ES-I3 (cell line): Measurements from ENCODE around the gene COTL1.
"Not testable (repeated sequence)": the region's sequence is repeated elsewhere in the genome, so short reads cannot be mapped to it uniquely, and the experiment has no call there.

Source experiments
- H3K36me3 ChIP-seq: 2 replicates; pipeline ENCODE4 v1.6.1; 2013; ENCODE audit warnings: mild to moderate bottlenecking, low read length, control low read depth, moderate library complexity; ENCODE audit not compliant: insufficient read depth
- H3K4me1 ChIP-seq: 2 replicates; pipeline ENCODE4 v1.6.1; 2013; ENCODE audit warnings: mild to moderate bottlenecking, control low read depth, low read length; ENCODE audit not compliant: insufficient read depth
- H3K9ac ChIP-seq: 2 replicates; pipeline ENCODE4 v1.6.1; 2013; ENCODE audit warnings: low read depth, mild to moderate bottlenecking, low read length, moderate library complexity
- H3K9me3 ChIP-seq: 2 replicates; pipeline ENCODE4 v1.6.1; 2013; ENCODE audit warnings: mild to moderate bottlenecking, low read length, moderate library complexity; ENCODE audit not compliant: control insufficient read depth, insufficient read depth

COTL1 gene

GRCh38 chr16:84530590-84530989, 87.3 kb downstream of the COTL1 start:
- Histone ChIP-seq H3K9me3 (peaks cover 6% of the 10 kb centered on the region; the same call in 1 of the 2 replicates), H3K36me3 (no peaks in the 10 kb centered on the region), H3K9ac (no peak overlapping the region), H3K4me1 (peaks cover 33% of the 10 kb centered on the region)

DNA sequence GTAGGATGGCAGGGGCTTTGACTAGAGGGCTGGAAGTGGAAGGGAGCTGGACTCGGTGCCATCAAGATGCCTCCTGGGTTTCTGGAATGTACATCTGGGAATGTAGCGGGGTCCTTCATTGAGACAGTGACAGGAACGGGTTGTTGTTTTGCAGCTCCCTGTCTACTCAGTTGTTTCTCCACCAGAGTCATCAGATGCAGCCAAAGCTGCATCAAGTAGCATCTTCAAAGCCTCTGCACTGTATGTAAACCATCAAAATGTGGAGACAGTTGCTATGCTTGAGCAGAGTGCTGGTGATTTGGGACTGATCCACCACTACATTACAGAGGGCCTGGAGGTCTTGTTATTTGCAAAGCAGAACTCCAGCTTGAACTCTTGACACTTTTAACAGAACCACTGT, 88.3 kb downstream of the COTL1 start:
- H3K9ac ChIP-seq: no peak overlapping the region
- H3K36me3 ChIP-seq: no peaks in the 10 kb centered on the region
- H3K4me1 ChIP-seq: peaks cover 27% of the 10 kb centered on the region
- H3K9me3 ChIP-seq: peaks cover 6% of the 10 kb centered on the region; the same call in 1 of the 2 replicates

DNA sequence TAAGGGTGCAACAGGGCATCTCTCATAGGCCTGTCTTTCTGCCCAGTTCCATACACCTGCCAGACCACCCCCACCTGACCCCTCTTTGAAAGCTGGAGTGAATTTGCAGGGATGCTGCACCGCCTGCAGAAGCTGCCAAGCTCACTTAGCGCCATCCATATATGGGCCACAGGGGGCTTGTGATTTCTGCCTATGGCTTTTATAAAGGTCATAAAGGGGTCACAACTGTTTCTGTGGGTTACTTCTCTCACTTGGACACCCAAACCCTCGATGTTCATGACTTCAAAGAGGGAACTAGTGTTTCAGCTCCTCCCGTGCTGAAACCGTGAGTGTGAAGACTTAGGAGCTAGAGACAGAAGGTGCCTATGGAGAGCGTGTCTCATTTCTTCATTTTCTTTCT, 89.6 kb downstream of the COTL1 start:
- H3K4me1 ChIP-seq: peaks cover 23% of the 10 kb centered on the region
- H3K36me3 ChIP-seq: no peaks in the 10 kb centered on the region
- no peak overlapping the region for H3K9ac ChIP-seq
- H3K9me3 ChIP-seq: peaks cover 6% of the 10 kb centered on the region; the same call in 1 of the 2 replicates

- Histone ChIP-seq H3K9ac (no peak overlapping the region), H3K4me1 (peaks cover 16% of the 10 kb centered on the region), H3K9me3 (peaks cover 6% of the 10 kb centered on the region; the same call in 1 of the 2 replicates), H3K36me3 (no peaks in the 10 kb centered on the region)
Measured at GRCh38 chr16:84527532-84528269, 90.2 kb downstream of the COTL1 start.

DNA sequence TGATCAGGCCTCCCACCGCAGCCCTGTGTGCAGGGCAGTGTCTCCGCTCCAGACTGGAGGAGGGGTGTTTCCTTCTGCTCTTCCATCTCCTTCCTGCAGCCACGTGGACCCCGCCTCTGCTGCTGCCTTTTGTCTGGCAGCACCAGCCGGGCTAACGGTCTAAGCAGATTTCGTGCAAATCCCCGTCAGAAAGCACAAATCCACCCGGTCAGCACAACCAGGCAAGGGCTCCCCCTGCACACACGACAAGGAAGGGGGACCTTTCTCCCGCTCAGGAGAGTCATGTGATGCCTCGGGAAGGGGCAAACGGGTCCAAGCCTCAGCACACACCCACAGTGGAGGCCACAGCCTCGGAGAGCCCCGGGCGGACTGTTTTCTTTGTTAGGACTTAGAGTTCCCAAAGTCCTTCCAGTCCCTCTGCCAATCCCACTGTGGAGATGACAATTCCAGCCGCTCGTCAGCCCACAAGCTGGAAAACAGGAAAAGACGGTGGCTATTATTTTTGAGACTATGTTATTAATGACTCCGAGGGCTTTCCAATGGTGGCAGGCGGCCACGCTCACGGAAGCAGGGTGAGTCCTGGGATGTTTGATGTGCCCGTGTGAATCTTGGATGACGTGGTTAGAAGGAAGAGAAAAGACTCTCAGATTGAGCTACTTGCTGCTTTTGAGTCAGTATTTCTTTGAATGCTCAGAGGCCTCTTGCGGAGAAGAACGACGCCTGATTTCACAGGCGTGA, 90.9 kb downstream of the COTL1 start:
- Histone ChIP-seq H3K36me3 (no peaks in the 10 kb centered on the region), H3K4me1 (peaks cover 11% of the 10 kb centered on the region), H3K9me3 (peaks cover 6% of the 10 kb centered on the region; the same call in 1 of the 2 replicates), H3K9ac (no peak overlapping the region)

DNA sequence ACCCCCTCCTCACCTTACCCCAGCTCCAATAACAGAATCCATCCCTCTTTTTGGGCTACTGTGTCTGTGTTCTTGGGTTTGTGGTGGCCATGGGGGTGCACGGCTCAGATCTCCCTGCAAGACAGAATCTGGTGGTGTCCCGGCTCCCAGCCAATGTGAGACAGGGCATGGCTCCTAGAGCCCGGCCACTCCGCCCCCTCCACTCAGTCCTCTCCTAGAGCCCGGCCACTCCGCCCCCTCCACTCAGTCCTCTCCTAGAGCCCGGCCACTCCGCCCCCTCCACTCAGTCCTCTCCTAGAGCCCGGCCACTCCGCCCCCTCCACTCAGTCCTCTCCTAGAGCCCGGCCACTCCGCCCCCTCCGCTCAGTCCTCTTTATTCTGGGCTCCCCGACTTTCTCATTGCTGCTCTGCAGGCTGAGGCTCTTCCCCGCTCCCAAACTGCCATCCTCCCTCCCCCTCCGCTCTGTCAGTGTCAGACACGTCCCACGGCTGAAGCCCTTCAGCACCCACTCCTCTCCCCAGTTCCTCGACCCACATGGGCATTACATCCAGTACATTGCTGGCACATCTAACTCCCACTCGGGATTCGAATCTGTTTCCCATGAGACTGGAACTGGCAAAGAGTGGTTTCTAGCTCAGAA, 92.8 kb downstream of the COTL1 start:
- H3K9ac ChIP-seq, H3K4me1 ChIP-seq, H3K9me3 ChIP-seq, H3K36me3 ChIP-seq: not testable (repeated sequence)

DNA sequence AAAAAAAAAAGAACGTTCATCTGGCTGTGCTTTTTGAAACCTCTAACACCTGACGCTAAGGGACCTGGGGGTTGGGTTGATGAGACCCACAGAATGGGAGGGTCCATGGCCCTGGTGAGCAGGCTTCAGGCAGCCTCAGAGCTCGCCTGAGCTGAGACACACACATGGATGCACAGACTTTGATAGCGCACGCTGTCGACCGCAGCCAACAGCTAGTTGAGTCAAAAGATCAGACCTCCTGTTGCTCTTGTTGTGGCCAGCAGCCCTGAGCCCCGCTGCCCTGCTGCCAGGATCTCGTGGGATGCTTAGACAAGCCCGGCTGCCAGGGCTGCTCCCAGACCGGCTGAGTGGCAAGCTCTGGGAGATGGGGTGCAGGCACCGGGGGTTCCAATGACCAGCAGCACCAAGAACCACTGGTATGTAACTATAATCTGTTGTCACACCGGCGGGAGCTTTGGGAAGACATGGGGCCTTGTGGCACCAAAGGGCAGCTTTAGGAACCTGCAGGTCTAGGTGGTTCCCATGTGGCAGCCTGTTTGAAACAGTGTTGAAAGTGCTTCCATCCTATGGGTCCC, 93.4 kb downstream of the COTL1 start:
- no peaks in the 10 kb centered on the region for H3K36me3 ChIP-seq
- no peak overlapping the region for H3K9ac ChIP-seq
- peaks cover 6% of the 10 kb centered on the region; the same call in 1 of the 2 replicates for H3K9me3 ChIP-seq
- peaks cover 5% of the 10 kb centered on the region for H3K4me1 ChIP-seq

- no peaks in the 10 kb centered on the region for H3K36me3 ChIP-seq
- H3K9ac ChIP-seq: no peak overlapping the region
- peaks cover 5% of the 10 kb centered on the region for H3K4me1 ChIP-seq
- no peaks in the 10 kb centered on the region for H3K9me3 ChIP-seq
Measured at GRCh38 chr16:84521497-84521770, 96.4 kb downstream of the COTL1 start.

GRCh38 chr16:84520725-84521496, 97.0 kb downstream of the COTL1 start:
- H3K4me1 ChIP-seq: peaks cover 3% of the 10 kb centered on the region; the same call in 1 of the 2 replicates

GRCh38 chr16:84519855-84520254, 98.0 kb downstream of the COTL1 start:
- Histone ChIP-seq H3K4me1 (peaks cover 4% of the 10 kb centered on the region; the same call in 1 of the 2 replicates), H3K9ac (no peak overlapping the region), H3K36me3 (no peaks in the 10 kb centered on the region), H3K9me3 (no peaks in the 10 kb centered on the region)

More at GRCh38 chr16:84520725-84521496, 97.0 kb downstream of the COTL1 start:
- no peak overlapping the region for H3K9ac ChIP-seq
- H3K36me3 ChIP-seq: no peaks in the 10 kb centered on the region
- no peaks in the 10 kb centered on the region for H3K9me3 ChIP-seq

DNA sequence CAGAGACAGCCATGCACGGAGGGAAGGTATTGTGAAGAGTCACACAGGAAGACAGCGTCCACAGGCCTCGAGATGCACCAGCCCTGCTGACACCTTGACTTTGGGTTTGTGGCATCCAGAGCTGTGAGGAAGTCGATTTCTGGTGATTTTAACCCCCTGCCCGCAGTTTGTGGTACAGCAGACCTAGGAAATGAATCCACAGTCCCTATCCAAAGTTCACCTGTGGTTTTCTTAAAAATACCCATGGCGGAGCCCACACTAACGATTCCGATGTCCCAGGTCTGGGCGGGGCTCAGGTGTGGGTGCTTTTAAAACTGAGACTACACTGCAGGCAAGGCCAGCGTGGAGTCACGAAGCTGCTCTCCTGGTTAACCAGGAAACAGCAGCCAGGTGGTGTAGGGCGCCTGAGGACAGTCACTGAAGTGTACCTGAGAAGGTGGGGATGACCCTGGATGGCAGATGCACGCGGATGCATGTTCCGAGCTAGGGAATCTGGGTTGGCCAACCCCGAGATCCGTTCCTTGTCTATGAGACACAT, 99.0 kb downstream of the COTL1 start:
- Histone ChIP-seq H3K36me3 (no peaks in the 10 kb centered on the region), H3K9ac (no peak overlapping the region), H3K4me1 (peaks cover 6% of the 10 kb centered on the region; the same call in 1 of the 2 replicates), H3K9me3 (no peaks in the 10 kb centered on the region)

- H3K4me1 ChIP-seq, H3K36me3 ChIP-seq, H3K9me3 ChIP-seq, H3K9ac ChIP-seq: not testable (repeated sequence)
Measured at GRCh38 chr16:84518220-84518619, 99.7 kb downstream of the COTL1 start.

GRCh38 chr16:84517366-84517765, 100.5 kb downstream of the COTL1 start:
- Histone ChIP-seq H3K4me1 (peaks cover 6% of the 10 kb centered on the region; the same call in 1 of the 2 replicates), H3K36me3 (no peaks in the 10 kb centered on the region), H3K9ac (no peak overlapping the region), H3K9me3 (no peaks in the 10 kb centered on the region)
